Eye (tissue), 1 donor: ENCODE data around the gene FAM124B.
"Not testable (repeated sequence)": the region's sequence is repeated elsewhere in the genome, so short reads cannot be mapped to it uniquely, and the experiment has no call there.

Experiments
- DNase-seq: peaks from one replicate; pipeline ENCODE4 v3.0.0-alpha.2; 2015

Gene FAM124B

GRCh38 chr2:224412141-224413015 lies 10.5 kb upstream of the FAM124B start:
- peak; percentile 40 for DNase-seq

- DNase-seq, result no peak
Measured at GRCh38 chr2:224410946-224411561, 9.1 kb upstream of the FAM124B start.

GRCh38 chr2:224408676-224409075 lies 6.8 kb upstream of the FAM124B start:
- DNase-seq, result no peak

GRCh38 chr2:224407241-224407701 lies 5.4 kb upstream of the FAM124B start:
- no peak for DNase-seq

DNA sequence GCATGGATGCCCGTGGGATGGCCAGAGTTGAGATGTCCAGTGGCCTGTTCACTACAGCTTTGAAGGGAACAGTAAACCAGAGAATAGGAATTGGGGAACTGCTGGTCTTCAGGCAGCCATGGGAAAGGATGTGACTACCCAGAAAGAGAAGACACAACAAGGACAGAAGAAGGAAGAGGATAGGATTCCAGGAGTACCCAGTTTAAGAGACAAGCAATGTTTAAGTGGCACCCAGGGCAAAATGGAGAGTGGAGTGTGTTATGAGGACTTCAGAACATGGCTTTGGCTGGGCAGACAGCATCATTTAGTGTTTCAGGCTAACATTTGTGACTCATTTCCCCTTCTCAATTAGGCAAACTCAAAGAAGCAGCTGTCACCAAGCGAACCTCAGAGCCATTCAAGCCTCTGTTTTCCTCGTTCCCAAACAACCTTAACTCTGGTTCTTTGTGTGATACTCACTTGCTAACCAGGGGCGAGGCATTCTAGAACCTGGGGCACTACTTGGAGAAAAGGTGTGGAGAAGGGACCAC lies 4.0 kb upstream of the FAM124B start:
- DNase-seq, result no peak

DNA sequence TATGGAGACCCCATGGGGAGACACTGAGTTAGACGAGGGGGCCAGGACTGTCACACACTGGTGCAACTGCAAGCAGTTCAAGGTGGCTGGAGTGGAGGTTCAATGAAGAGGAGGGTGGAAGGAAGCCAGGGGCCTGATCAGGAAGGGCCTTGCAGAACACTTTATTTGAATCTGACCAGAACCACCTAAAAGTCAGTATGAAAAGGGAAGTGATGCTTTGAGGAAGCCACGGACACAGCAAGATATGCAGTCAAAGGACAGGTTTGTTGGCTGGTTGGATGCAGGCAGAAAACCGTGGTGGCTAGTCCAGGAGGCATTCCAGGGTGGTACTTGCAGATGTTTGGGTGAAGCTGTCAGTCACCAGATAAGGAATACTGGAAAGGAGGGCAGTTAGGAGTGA lies 3.5 kb upstream of the FAM124B start:
- no peak for DNase-seq

- no peak for DNase-seq
Measured at GRCh38 chr2:224404796-224405195, 2.9 kb upstream of the FAM124B start.

DNA sequence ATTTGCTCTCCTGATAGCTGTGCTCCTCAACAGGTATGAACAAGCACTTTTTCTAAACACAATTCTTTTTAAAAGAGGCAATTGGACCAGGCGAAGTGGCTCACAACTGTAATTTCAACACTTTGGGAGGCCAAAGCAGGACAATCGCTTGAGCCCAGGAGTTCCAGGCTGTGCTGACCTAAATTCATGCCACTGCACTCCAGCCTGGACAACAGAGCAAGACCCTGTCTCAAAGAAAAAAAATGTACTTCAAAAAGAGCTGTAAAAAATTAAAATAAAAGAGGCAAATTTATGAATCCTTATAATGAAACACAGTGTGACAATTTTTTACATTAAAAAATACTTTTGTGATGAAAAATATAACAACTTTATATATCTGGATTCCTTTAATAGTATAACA lies 1.8 kb upstream of the FAM124B start:
- no peak for DNase-seq

- no peak for DNase-seq
Measured at GRCh38 chr2:224400886-224401632, 848 bp downstream of the FAM124B start.

DNA sequence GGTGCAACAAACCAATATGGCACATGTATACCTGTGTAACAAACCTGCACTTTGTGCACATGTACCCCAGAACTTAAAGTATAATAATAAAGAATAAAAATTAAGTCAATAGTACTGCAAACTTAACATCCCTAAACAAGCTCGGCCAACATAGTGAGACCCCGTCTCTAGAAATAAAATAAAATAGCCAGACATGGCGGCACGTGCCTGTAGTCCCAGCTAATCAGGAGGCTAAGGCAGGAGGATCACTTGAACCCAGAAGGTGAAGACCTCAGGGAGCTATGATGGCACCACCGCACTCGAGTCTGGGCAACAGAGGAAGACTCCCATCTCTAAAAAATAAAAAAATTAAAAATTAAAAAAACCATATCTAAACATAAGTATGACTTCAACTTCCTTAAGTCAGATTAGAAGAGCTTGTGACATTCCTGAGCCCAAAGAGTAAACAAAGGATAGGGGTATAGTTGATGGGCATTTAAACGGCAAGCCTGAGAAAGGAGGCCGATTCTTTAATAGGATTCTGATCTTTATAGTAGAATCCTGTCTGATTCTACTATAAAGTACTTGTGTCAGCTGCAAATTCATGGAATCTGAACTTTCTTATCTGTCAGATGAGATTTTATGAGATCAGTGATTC lies 1.6 kb downstream of the FAM124B start:
- no peak for DNase-seq

DNA sequence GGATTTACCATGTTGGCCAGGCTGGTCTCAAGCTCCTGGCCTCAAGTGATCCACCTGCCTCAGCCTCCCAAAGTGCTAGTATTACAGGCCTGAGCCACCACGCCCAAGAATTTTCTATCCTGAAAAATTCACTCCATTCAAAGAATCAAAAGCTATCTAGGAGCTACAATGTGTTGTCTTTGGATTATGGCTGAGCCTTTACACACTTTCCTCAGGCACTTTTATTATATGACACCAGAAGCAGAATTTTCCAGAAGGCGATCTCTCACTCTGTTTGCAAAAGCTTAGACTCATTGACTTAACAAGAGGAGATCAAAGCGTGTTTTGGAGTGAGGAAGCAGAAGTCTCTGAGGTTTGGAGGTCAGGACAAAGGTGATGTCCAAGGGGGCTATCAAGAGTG lies 3.6 kb downstream of the FAM124B start:
- no peak for DNase-seq

DNA sequence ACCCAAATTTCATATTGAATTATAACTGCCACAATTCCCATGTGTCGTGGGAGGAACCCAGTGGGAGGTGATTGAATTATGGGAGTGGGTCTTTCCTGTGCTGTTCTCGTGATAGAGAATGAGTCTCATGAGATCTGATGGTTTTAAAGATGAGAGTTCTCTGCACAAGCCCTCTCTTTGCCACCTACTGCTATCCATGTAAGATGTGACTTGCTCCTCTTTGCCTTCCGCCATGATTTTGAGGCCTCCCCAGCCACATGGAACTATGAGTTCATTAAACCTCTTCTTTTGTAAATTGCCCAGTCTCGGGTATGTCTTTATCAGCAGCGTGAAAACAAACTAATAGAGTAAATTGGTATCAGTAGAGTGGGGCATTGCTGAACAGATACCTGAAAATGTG lies 4.8 kb downstream of the FAM124B start:
- DNase-seq, result not testable (repeated sequence)

DNA sequence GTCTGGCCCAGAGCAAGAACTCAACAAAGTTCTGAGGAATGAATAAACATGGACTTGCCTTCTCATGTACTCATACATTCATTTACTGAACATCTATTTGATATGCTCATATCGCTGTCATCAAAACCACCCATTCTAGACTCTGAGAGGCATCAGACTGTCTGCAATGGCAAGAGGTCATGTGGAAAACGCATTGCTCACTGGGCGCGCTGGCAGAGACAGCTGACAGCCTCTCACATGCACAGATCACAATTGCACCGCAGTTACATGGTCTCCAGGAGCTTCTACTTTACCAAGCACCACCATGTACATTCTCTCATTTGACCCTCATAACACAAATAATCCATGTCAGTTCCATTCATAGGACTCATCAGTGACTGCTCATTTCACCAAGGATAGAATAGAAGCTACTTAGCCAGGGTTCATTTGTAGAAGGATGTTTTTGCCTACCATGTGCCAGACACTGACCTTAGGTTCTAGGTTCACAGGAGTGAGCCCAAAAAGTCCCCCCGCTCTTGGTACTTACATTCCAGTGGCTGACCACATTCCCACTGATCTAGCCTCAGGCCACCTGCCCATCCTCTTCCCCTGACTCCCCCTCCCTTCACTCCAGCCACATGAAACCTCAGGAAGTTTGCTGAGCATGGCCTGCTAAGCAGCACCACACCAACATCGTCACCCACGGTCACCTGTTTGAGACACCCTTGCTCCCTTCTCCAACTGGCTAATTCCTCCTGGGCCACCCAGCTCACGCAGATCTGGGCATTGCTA lies 6.1 kb downstream of the FAM124B start:
- DNase-seq, result peak; percentile 67

DNA sequence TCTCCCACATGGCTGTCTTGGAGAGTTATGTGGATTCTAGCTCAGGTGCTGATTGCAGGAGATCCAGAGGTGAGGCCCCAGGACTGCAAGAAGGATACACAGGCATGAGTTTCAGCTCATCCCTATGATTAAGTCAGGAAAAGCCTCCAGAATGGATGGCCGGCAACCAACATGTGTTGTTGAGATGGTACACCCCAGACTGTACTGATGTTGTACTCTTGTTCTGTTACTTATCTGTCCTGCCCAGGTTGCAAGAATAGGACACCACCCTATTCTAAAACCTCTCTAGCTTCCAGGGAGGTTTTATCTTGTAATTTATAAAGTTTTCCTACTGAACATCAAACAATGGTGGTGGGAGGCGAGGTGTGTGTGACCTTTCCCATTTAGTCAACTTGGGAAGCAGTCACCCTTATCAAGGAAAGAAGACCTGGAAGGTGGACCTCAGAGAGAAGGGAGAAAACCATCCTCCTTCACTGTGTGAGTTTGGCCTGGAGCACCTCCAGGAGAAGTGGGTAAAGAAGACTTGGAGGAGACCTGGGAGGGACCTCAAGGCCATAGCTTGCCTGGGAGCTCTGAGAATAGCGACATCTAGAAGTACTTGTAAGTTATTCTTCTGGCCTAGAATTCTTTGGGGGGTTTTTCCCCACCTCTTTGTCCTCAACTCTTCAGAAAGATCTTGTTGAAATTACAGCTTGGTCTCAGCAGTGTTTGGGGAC lies 8.6 kb downstream of the FAM124B start:
- no peak for DNase-seq

- no peak for DNase-seq
Measured at GRCh38 chr2:224392545-224392944, 9.4 kb downstream of the FAM124B start.

DNA sequence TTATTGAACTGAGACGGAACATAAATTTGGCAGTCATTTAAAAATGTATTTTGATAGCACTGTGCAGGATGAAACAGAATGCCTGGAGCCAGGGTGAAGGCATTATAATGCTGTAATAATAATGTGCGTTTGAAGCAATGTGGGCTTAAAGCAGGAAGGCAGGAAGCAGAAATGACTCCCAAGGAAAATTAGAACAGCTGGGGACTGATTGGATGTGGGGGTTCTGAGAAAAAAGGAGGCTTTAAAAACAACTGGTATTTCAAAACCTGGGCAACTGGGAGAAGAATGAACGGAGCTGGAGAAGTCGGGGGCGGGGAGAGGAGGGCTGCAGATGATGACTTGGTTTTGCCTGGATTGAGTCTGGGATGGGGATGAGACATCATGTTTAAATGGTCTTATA lies 12.6 kb downstream of the FAM124B start:
- no peak for DNase-seq

GRCh38 chr2:224386876-224387275 lies 15.0 kb downstream of the FAM124B start:
- no peak for DNase-seq

GRCh38 chr2:224382973-224383555 lies 18.8 kb downstream of the FAM124B start:
- DNase-seq, result no peak

GRCh38 chr2:224382280-224382647 lies 19.6 kb downstream of the FAM124B start:
- not testable (repeated sequence) for DNase-seq

DNA sequence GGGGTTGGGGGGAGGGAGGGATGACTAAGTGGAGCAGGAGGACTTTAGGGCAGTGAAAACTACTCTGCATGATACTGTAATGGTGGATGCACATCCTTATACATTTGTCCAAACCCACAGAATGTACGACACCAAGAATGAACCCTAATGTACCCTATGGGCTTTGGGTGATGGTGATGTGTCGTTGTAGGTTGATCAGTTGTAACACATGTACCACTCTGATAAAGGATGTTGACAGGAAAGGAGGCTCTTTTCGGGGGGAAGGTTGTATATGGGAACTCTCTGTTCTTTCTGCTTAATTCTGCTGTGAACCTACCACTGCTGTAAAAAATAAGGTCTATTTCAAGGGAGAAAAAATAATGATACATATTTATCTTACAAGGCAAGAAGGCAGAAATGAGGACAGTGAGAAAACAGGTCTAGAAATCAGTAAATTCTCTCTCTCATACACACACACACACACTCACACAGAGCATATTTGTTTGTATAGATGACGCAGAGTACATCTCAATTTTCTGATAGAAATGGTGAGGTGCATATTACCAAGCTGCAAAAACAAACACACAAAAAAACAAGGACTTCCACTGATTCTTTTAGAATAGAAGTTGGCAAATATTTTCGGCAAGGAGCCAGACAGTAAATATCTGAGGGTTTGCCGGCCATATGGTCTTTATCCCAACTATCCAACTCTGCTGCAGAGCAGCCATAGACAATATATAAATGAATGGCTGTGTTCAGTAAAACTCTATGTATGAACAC lies 20.2 kb downstream of the FAM124B start:
- DNase-seq, result no peak
